RKO (cell line): ENCODE results near the gene PIGX.

Source experiments
- DNase-seq: peaks from one replicate; pipeline ENCODE4 v3.0.0-alpha.2; 2016; ENCODE audit warnings: low spot score

Gene PIGX

GRCh38 chr3:196711838-196712513 lies at the start of gene PIGX, which contains the start of gene CEP19:
PIGX (plus strand) TSS chr3:196712377.
CEP19 (minus strand) TSS chr3:196712250; CDS start chr3:196708657, 3,593 bp downstream.
- peak; percentile 81 for DNase-seq

GRCh38 chr3:196662711-196663571 lies 49.2 kb upstream of the PIGX start:
- DNase-seq, result no peak

DNA sequence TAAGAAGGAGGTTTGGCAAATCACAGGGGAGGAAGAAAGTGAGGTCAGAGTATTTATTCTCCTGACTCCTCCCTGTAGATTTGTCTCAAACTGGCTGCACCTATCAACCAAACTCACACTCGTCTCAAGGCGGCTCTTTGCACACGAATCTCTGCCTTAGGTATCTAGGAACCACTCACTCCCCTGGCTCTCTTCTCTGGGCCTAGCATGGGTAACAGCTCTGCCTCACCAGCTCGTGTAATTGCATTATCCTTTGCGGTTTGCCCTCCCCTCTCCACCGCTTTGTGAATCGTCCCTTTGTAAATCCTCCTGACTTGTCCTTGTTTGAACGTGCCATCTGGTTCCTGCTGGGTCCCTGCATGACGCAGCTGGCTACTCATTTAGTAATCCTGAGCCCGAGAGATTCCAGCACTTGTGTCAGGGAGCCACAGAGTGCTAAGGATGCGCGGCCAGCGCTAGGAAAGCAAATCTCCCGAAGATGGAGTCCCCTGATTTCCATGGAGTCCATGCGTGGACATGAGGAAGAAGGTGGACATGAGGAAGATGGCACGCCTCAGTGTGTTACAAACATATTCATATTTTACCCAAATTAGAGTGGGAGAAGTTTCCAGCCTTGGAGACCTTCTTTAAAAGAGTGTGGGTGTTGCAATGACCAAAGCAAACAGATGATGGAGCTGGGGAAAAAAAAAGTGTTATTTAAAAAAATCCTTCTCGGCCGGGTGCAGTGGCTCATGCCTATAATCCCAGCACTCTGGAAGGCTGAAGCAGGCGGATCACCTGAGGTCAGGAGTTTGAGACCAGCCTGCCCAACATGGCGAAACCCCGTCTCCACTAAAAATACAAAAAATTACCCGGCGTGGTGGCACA lies 45.9 kb upstream of the PIGX start:
- no peak for DNase-seq

DNA sequence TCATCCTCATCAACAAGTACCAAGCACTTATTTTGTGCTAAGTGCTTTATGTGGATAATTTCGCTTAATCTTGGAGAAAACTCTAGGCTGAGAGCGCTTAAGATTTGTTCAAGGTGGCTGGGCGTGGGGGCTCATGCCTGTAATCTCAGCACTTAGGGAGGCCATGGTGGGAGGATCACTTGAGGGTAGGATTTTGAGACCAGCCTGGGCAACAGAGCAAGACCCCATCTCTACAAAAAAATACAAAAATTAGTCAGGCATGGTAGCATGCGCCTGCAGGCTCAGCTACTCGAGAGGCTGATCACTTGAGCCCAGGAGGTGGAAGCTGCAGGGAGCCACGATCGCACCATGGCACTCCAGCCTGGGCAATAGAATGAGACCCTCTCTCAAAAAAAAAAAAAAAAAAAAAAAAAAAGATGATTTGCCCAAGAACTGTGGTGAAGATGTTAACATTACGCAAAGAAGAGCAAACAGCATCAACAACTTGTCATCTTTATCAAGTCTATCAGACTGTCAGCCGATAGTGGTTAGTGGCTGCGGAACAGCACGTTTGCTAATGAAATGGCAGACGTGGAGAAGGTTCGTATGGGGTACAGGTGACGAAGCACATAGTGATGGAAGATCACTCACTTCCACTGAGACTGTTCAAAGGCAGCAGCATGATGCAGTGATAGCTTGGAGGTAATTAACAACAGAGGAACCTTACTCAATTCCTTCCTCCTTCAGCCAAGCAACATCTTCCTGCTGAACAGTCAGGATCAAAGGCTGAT lies 44.9 kb upstream of the PIGX start:
- no peak for DNase-seq

DNA sequence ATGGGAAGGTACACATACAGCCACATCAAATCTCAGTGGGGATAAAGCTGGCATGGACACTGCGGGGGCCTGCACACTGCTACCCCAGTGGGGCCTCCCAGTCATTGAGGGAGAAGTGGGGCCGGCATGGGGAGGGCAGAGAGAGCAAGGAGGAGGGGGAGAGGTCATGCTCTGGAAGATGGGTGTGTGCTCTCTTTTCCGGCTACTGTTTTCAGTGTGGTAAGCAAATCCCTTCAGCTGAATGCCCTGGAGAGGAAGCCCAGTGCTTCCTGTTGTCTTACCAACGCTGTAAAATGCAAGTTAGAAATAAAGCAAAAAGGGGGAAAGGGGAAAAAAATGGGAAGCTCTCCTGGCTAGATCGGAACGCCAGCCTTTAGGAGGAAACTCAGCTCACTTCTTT lies 41.8 kb upstream of the PIGX start:
- no peak for DNase-seq

DNA sequence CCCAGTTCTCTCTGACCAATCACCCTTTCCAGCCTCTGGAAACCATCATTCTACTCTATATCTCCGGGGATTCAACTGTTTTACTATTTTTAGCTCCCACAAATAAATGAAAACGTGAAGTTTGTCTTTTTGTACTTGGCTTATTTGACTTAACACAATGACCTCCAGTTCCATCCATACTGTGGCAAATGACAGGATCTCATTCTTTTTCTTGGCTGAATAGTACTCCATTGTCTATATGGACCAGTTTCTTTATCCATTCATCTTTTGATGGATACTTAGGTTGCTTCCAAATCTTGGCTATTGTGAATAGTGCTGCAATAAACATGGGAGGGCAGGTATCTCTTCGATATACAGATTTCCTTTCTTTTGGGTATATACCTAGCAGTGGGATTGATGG lies 38.5 kb upstream of the PIGX start:
- DNase-seq, result no peak

DNA sequence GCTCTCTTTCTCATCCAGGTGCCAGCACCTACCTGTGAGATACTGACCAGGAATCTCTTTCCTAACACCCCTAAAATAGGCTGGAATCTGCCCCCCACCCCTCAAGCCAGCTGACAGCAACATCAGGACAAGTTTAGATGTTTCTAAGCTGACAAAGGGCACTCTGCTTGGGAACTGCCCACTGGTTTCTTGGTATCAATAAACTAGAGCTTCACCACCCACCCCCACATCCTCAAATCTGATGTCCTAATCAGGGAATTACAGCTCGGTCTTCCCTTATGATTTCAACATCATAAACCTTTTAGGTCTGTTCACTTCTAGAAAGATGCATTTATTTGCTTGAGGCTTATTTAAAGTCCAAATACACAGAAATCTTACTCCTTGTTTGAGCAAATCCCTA lies 34.8 kb upstream of the PIGX start:
- DNase-seq, result no peak

GRCh38 chr3:196677931-196678330 lies 34.2 kb upstream of the PIGX start:
- DNase-seq, result no peak

DNA sequence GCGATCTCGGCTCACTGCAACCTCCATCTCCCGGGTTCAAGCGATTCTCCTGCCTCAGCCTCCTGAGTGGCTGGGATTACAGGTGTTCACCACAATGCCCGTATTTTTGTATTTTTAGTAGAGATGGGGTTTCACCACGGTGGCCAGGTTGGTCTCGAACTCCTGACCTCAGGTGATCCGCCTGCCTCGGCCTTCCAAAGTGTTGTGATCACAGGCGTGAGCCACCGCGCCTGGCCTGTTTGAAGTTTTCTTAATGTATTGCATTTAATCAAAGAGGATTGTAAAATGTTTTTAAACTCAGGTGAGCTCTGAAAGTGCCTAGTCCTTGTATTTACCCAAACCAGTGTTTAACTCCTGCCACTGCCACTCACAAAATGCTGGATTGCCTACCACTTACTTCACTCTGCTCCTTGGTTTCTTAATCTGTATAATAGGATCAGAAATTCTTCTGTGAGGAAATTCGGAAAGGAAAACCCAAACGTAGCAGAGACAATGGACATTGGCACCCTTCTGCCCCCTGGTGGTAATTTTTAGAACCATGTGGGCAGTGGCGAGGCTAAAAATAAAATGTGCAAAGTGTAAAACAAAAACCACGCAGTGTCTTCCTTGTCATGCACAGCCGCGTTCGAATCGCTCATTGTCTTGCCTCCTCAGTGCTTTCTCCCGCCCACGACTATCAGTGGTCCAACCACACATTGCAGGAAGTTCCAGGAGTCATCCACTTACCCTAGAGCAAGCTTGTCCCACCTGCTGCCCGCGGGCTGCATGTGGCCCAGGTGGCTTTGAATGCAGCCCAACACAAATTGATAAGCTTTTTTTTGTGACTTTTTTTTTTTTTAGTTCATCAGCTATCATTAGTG lies 27.4 kb upstream of the PIGX start:
- peak; percentile 58 for DNase-seq

DNA sequence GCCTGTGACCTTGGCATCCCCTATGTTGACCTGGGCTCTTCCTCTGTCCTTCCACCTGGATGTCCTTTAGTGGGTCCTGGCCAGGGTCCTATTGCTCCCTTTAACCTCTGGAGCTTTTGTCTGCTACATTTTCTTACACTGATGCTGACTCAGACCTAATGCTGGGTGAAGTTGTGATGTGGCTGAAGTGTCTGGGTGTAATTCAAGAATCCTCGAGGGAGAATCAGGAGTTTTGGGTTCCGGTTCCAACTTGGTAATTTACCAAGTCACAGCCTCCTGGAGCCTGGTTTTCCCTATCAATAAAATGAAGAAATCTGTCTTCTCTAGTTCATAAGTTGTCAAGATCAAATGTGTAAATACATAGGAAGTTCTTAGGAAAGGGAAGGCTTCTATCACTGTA lies 25.7 kb upstream of the PIGX start:
- DNase-seq, result no peak

GRCh38 chr3:196688349-196688748 lies 23.8 kb upstream of the PIGX start:
- no peak for DNase-seq

- no peak for DNase-seq
Observed at GRCh38 chr3:196689941-196690660, 22.1 kb upstream of the PIGX start.

- no peak for DNase-seq
Observed at GRCh38 chr3:196691386-196691785, 20.8 kb upstream of the PIGX start.

GRCh38 chr3:196694202-196694638 lies 18.0 kb upstream of the PIGX start:
- DNase-seq, result peak; percentile 29

DNA sequence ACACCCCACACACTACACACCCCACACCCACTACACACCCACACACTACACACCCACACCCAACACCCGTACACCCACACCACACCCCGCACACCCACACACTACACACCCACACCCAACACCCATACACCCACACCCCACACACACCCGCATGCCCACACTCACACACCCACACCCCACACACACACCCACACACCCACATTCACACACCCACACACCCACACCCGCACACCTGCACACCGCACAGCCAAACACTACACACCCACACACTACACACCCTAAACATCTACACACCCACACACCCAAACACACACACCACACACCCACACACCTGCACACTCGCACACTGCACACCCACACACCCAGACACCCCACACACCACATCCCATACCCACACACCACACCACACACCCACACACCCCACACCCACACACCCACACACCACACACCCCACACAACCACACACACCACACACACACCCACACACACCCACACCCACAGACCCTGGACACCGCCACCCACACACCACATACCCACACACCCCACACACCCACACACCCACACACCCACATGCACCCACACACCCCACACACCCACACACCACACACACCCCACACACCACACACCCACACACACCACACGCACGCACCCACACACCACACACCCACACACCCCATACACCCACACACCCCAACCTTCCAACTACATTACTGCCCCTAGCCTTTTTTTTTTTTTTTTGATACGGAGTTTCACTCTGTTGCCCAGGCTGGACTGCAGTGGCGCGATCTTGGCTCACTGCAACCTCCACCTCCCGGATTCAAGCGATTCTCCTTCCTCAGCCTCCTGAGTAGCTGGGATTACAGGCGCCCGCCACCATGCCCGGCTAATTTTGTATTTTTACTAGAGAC lies 17.0 kb upstream of the PIGX start:
- DNase-seq, result no peak

DNA sequence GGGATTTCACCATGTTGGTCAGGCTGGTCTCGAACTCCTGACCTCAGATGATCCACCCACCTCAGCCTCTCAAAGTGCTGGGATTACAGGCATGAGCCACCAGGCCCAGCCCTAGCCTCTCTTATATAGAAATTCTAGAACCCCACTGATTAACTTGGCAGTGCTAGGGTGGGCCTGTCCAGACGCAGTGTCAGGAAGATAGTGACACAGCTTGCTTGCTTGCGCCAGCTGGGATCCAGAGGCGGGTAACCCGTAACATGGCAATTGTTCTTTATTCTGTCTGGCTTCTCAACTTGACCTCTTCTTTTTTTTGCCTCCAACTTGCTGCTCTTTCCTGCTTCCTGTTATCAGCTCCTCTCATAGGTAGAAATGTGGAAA lies 16.3 kb upstream of the PIGX start:
- no peak for DNase-seq

- no peak for DNase-seq
Observed at GRCh38 chr3:196697270-196697669, 14.9 kb upstream of the PIGX start.

GRCh38 chr3:196699749-196700148 lies 12.4 kb upstream of the PIGX start:
- DNase-seq, result no peak

DNA sequence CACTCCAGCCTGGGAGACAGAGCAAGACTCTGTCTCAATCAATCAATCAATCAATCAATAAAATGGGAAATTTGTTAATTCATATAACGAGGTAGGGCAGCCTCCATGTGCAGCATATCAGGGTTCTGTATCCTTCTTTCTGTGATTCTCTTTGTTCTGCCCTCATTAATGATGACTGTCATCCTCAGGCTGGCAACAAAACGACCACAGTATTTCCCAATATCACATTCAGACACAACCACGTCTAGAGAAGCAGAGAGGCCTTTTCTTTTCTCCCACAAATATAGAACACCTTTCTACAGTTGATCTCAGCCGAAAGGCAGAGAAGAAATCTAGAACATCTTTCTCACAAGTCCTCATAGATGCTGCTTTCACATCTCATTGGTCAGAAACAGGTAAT lies 11.4 kb upstream of the PIGX start:
- no peak for DNase-seq
